Thyroid gland (tissue), 4 donors: ENCODE measurements around the gene ZNF335. TPM values are rescaled to one million over a fixed set of nuclear protein-coding genes. Genes with fewer than 3 reads are reported as not detected.

Source experiments
- DNase-seq, 2 donors: peaks; one replicate each; pipeline ENCODE4 v3.0.0-alpha.2; 2019
- H3K27ac ChIP-seq, 3 donors: fragments of 200-600 bp; sonication (generic); 1 replicate in 2 of 3; 2 replicates in 1 of 3; pipeline ENCODE4 v1.5.1; 2016 to 2019; ENCODE audit warnings: mild to moderate bottlenecking in 1 of 3, moderate library complexity in 1 of 3
- H3K27me3 ChIP-seq: fragments of 200-600 bp; sonication (generic); one replicate; pipeline ENCODE4 v1.5.1; 2019
- H3K36me3 ChIP-seq, 2 donors: fragments of 200-600 bp; sonication (generic); one replicate each; pipeline ENCODE4 v1.5.1; 2016 to 2019
- H3K4me1 ChIP-seq, 2 donors: fragments of 200-600 bp; sonication (generic); one replicate each; pipeline ENCODE4 v1.5.1; 2017 to 2019
- H3K4me3 ChIP-seq, 3 donors: fragments of 200-600 bp; sonication (generic); replicated peaks in 1 of 3; 1 replicate in 2 of 3; 2 replicates in 1 of 3; pipeline ENCODE4 v1.5.1; 2016; ENCODE audit warnings: mild to moderate bottlenecking in 1 of 3
- H3K9me3 ChIP-seq: fragments of 200-600 bp; sonication (generic); one replicate; pipeline ENCODE4 v1.5.1; 2017
- POLR2A ChIP-seq, 2 donors: fragments of 450-650 bp; IDR thresholded peaks; one replicate each; pipeline ENCODE4 v1.6.1; 2017; ENCODE audit warnings: antibody characterized with exemption in 2 of 2, mild to moderate bottlenecking in 2 of 2, moderate library complexity in 1 of 2
- WGBS, 2 donors: methylation state at CpG; one replicate each; pipeline ENCODE4 v1.1.5; 2017; 5-methylcytosine and 5-hydroxymethylcytosine counted together
- intact Hi-C: fragments of 100-400 bp; cut with DNase I; formaldehyde crosslinking; loops from one replicate; pipeline ENCODE4 v1.15.1; 2023
- total RNA-seq, 4 donors: library from RNA; depleted of rRNA; stranded (reverse); fragments of >200 nt; gene quantifications; one replicate each; pipeline ENCODE4 v1.2.3, GENCODE V29; 2016
- TF ChIP-seq, protein P1 (sequence below), 6 experiments: fragments of 200-600 bp in 3 of 6; fragments of 450-650 bp in 3 of 6; sonication (generic) in 3 of 6; IDR thresholded peaks; one replicate each; pipeline ENCODE4 v1.5.1; 2016 to 2019; ENCODE audit warnings: antibody characterized with exemption in 6 of 6, mild to moderate bottlenecking in 2 of 6, inconsistent platforms in 1 of 6, moderate library complexity in 1 of 6

Gene ZNF335
- total RNA-seq, 4 donors from 2014 or later = 18.1 to 31.6 (median 25.6) TPM

DNA sequence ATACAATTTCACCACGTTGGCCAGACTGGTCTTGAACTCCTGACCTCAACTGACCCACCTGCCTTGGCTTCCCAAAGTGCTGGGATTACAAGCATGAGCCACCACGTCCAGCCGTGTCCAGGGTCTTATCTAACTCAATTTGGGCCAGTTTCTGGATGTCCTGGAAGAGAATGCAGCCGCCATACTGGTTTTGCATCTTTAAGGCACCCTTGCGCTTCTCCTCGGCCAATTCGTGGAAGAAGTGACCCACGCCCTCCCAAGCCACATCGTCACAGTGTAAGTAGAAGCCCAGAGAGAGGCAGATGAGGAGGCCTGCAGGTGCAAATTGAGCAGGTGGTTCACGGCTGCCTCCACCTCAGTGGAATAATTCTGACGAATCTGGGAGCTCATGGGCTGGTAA is 3.7 kb upstream of the ZNF335 start:
- H3K27me3 ChIP-seq = no peaks in the 10 kb centered on the region
- no peak for TF ChIP-seq POLR2A (IDR thresholded peaks at IDR 0.05)
- TF ChIP-seq, protein P1, sequence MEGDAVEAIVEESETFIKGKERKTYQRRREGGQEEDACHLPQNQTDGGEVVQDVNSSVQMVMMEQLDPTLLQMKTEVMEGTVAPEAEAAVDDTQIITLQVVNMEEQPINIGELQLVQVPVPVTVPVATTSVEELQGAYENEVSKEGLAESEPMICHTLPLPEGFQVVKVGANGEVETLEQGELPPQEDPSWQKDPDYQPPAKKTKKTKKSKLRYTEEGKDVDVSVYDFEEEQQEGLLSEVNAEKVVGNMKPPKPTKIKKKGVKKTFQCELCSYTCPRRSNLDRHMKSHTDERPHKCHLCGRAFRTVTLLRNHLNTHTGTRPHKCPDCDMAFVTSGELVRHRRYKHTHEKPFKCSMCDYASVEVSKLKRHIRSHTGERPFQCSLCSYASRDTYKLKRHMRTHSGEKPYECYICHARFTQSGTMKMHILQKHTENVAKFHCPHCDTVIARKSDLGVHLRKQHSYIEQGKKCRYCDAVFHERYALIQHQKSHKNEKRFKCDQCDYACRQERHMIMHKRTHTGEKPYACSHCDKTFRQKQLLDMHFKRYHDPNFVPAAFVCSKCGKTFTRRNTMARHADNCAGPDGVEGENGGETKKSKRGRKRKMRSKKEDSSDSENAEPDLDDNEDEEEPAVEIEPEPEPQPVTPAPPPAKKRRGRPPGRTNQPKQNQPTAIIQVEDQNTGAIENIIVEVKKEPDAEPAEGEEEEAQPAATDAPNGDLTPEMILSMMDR (IDR thresholded peaks at IDR 0.05) = no peak
- DNase-seq = no peak
- WGBS, 2 donors = 87 to 91% methylated on average over 9 to 11 of the region's 11 CpGs
- H3K4me1 ChIP-seq = peaks cover 0 to 5% of the 10 kb centered on the region in 2 donors
- no peaks in the 10 kb centered on the region for H3K9me3 ChIP-seq
- no peaks in the 10 kb centered on the region for H3K36me3 ChIP-seq
- H3K4me3 ChIP-seq = no peak overlapping the region
- intact Hi-C loops = no loop called here
- no peak overlapping the region for H3K27ac ChIP-seq

GRCh38 chr20:45974896-45975565 is 3.0 kb upstream of the ZNF335 start:
- Histone ChIP-seq H3K4me3 (no peak overlapping the region), H3K27me3 (no peaks in the 10 kb centered on the region), H3K27ac (no peak overlapping the region), H3K36me3 (no peaks in the 10 kb centered on the region), H3K9me3 (no peaks in the 10 kb centered on the region), H3K4me1 (peaks cover 5% of the 10 kb centered on the region in 2 donors)
- intact Hi-C loops = no loop called here
- TF ChIP-seq POLR2A (IDR thresholded peaks at IDR 0.05) = no peak
- TF ChIP-seq, protein P1 (IDR thresholded peaks at IDR 0.05) = no peak
- no peak for DNase-seq
- 81 to 88% methylated on average over 7 of the region's 7 CpGs for WGBS, 2 donors

DNA sequence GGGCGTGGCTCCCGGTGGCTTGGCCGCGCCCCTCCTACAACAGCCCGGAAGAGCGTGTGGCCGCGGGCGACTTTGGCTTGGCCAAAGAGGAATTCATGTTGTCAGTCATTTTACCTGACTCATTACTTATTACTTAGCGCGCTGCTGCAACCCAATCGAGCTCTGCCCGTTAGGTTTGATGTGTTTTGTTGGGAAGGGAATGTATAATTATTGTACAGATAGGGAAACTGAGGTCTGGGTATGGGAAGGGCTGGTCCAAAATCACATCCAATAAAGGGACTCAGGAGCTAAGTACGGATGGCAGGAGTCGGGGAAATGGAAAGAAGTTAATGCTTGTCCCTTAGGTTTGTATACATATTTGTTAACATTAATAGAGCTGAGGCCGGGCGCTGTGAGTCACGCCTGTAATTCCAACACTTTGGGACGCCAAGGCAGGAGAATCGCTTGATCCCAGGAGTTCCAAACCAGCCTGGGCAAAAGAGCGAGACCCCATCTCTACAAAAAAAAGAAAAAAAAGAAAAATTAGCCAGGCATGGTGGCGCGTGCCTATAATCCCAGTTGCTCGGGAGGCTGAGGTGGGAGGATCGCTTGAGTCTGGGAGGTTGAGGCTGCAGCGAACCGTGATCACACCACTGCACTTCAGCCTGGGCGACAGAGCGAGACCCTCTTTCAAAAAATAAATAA is 639 bp upstream of the ZNF335 start:
- WGBS, 2 donors = 42 to 50% methylated on average over 24 to 29 of the region's 29 CpGs
- peaks cover 4 to 14% of the 10 kb centered on the region in 2 donors for H3K36me3 ChIP-seq
- no peaks in the 10 kb centered on the region for H3K27me3 ChIP-seq
- H3K9me3 ChIP-seq = no peaks in the 10 kb centered on the region
- peak overlapping the region; percentile 100 for H3K27ac ChIP-seq
- intact Hi-C loops = no loop called here
- H3K4me1 ChIP-seq = peaks cover 5 to 7% of the 10 kb centered on the region in 2 donors
- peak overlapping the region in 1 of 3 donors; percentile 91 for H3K4me3 ChIP-seq
- TF ChIP-seq POLR2A (IDR thresholded peaks at IDR 0.05) = no peak
- TF ChIP-seq, protein P1 (IDR thresholded peaks at IDR 0.05) = no peak
- no peak for DNase-seq

GRCh38 chr20:45971425-45971674 is 653 bp downstream of the ZNF335 start:
- peaks cover 17 to 21% of the 10 kb centered on the region in 2 donors for H3K36me3 ChIP-seq
- intact Hi-C loops = no loop called here
- no peak for DNase-seq
- no peaks in the 10 kb centered on the region for H3K9me3 ChIP-seq
- no peak for TF ChIP-seq POLR2A (IDR thresholded peaks at IDR 0.05)
- TF ChIP-seq, protein P1 (IDR thresholded peaks at IDR 0.05) = no peak
- WGBS, 2 donors = 4 to 15% methylated on average over 7 to 14 of the region's 14 CpGs
- H3K27me3 ChIP-seq = no peaks in the 10 kb centered on the region
- H3K4me3 ChIP-seq = peak overlapping the region; percentile 91 to 96 (median 91)
- H3K27ac ChIP-seq = peak overlapping the region; percentile 100
- H3K4me1 ChIP-seq = peaks cover 5 to 7% of the 10 kb centered on the region in 2 donors
